ENCODE data around the gene GP1BA.

GRCh38 chr17:4898351-4898750 is 33.7 kb upstream of the GP1BA start:
- TF ChIP-seq CTCF (IDR thresholded peaks at IDR 0.05; ENCODE audit: poor library complexity) (no peak), EZH2 (IDR thresholded peaks at IDR 0.05; ENCODE audit: borderline replicate concordance) (no peak)

All from hepatocyte (in vitro differentiated cells).